HG02763 (cell line): ENCODE measurements around the gene SLAMF6.
A peak's percentile ranks its signal among the peaks of the same experiment; 100 is the strongest.
"Not testable (repeated sequence)": the region's sequence is repeated elsewhere in the genome, so short reads cannot be mapped to it uniquely, and the experiment has no call there.

Experiments
- ATAC-seq: cut with Tn5 transposase; IDR thresholded peaks from one replicate; pipeline ENCODE4 v1.9.1; 2021; ENCODE audit warnings: mild to moderate bottlenecking, moderate library complexity; ENCODE audit not compliant: unreplicated experiment

The SLAMF6 gene

GRCh38 chr1:160544647-160545046, 21.6 kb upstream of the SLAMF6 start:
- ATAC-seq: no peak

GRCh38 chr1:160542303-160542945, 19.4 kb upstream of the SLAMF6 start:
- no peak for ATAC-seq

- ATAC-seq: no peak
Measured at GRCh38 chr1:160541622-160542302, 18.7 kb upstream of the SLAMF6 start.

- no peak for ATAC-seq
Measured at GRCh38 chr1:160540859-160541233, 17.8 kb upstream of the SLAMF6 start.

- ATAC-seq: peak; percentile 82
Measured at GRCh38 chr1:160539990-160540858, 17.2 kb upstream of the SLAMF6 start.

GRCh38 chr1:160539684-160539989, 16.6 kb upstream of the SLAMF6 start:
- no peak for ATAC-seq

- ATAC-seq: no peak
Measured at GRCh38 chr1:160538985-160539651, 16.1 kb upstream of the SLAMF6 start.

GRCh38 chr1:160537714-160538665, 14.9 kb upstream of the SLAMF6 start:
- no peak for ATAC-seq

GRCh38 chr1:160534823-160535605, 12.0 kb upstream of the SLAMF6 start:
- no peak for ATAC-seq

- not testable (repeated sequence) for ATAC-seq
Measured at GRCh38 chr1:160532557-160532813, 9.4 kb upstream of the SLAMF6 start.

GRCh38 chr1:160531809-160532556, 8.9 kb upstream of the SLAMF6 start:
- ATAC-seq: not testable (repeated sequence)

- ATAC-seq: not testable (repeated sequence)
Measured at GRCh38 chr1:160529401-160529952, 6.4 kb upstream of the SLAMF6 start.

- not testable (repeated sequence) for ATAC-seq
Measured at GRCh38 chr1:160523789-160524188, 734 bp upstream of the SLAMF6 start.

GRCh38 chr1:160522136-160522535, 919 bp downstream of the SLAMF6 start:
- ATAC-seq: no peak

GRCh38 chr1:160521554-160521953, 1.5 kb downstream of the SLAMF6 start:
- ATAC-seq: no peak

GRCh38 chr1:160520999-160521398, 2.1 kb downstream of the SLAMF6 start:
- ATAC-seq: peak; percentile 35

GRCh38 chr1:160520582-160520981, 2.5 kb downstream of the SLAMF6 start:
- ATAC-seq: no peak

- no peak for ATAC-seq
Measured at GRCh38 chr1:160519642-160520435, 3.2 kb downstream of the SLAMF6 start.
